Neural cell (in vitro differentiated cells): ENCODE results near the gene ADAMTS18. TPM values are rescaled to one million over a fixed set of nuclear protein-coding genes. Genes with fewer than 3 reads are reported as not detected.

Experiments used
- H2AFZ ChIP-seq: fragments of 200-600, 300-800 bp; sonication (generic), shearing (Covaris generic); 2 replicates; pipeline ENCODE4 v1.6.0; 2014; ENCODE audit warnings: low read depth, mild to moderate bottlenecking, antibody characterized with exemption, low read length, moderate library complexity
- H3F3A ChIP-seq: fragments of 200-600 bp; shearing (Covaris generic); 2 replicates; pipeline ENCODE4 v1.6.1; 2016; ENCODE audit warnings: mild to moderate bottlenecking, moderate library complexity, mixed read lengths, antibody characterized with exemption, low read length; ENCODE audit not compliant: insufficient read depth, poor library complexity, severe bottlenecking
- H3K27ac ChIP-seq: fragments of 200-600, 300-800 bp; sonication (generic), shearing (Covaris generic); 2 replicates; pipeline ENCODE4 v1.5.1; 2014; ENCODE audit warnings: mild to moderate bottlenecking, low read length, moderate library complexity
- H3K27me3 ChIP-seq: fragments of 300-800, 200-600 bp; sonication (generic), shearing (Covaris generic); 2 replicates; pipeline ENCODE4 v1.6.0; 2014; ENCODE audit warnings: mild to moderate bottlenecking, low read depth, low read length, moderate library complexity; ENCODE audit not compliant: insufficient read depth
- H3K36me3 ChIP-seq: fragments of 300-800, 200-600 bp; sonication (generic), shearing (Covaris generic); 2 replicates; pipeline ENCODE4 v1.5.1; 2014; ENCODE audit warnings: mild to moderate bottlenecking, antibody characterized with exemption, low read length, moderate library complexity; ENCODE audit not compliant: insufficient read depth
- H3K4me2 ChIP-seq: fragments of 300-800, 200-600 bp; sonication (generic), shearing (Covaris generic); 2 replicates; pipeline ENCODE4 v1.6.0; 2014; ENCODE audit warnings: mild to moderate bottlenecking, low read length
- H3K4me3 ChIP-seq: fragments of 300-800, 200-600 bp; sonication (generic), shearing (Covaris generic); 2 replicates; pipeline ENCODE4 v1.5.1; 2014; ENCODE audit warnings: mild to moderate bottlenecking, low read length, moderate library complexity
- H3K79me2 ChIP-seq: fragments of 200-600 bp; shearing (Covaris generic); replicated peaks from 2 replicates; pipeline ENCODE4 v1.6.0; 2014; ENCODE audit warnings: mild to moderate bottlenecking, low read length, moderate library complexity; ENCODE audit not compliant: insufficient read depth
- H3K9ac ChIP-seq: fragments of 300-800, 200-600 bp; sonication (generic), shearing (Covaris generic); 2 replicates; pipeline ENCODE4 v1.6.1; 2016; ENCODE audit warnings: mild to moderate bottlenecking, low read length, mixed read lengths
- H3K9me2 ChIP-seq: fragments of 200-600 bp; shearing (Covaris generic); 2 replicates; pipeline ENCODE4 v1.6.1; 2016; ENCODE audit warnings: mild to moderate bottlenecking, low read length, mixed read lengths; ENCODE audit not compliant: insufficient read depth
- H3K9me3 ChIP-seq: fragments of 200-600, 300-800 bp; sonication (generic), shearing (Covaris generic); 2 replicates; pipeline ENCODE4 v1.6.1; 2016; ENCODE audit warnings: mild to moderate bottlenecking, mixed run types, low read length, moderate library complexity, mixed read lengths
- H4K20me1 ChIP-seq: fragments of 200-600 bp; shearing (Covaris generic); 2 replicates; pipeline ENCODE4 v1.6.1; 2016; ENCODE audit warnings: mild to moderate bottlenecking, mixed run types; ENCODE audit not compliant: insufficient read depth
- CTCF ChIP-seq: fragments of 450-650 bp; IDR thresholded peaks from 2 replicates; pipeline ENCODE4 v1.5.1; 2014; ENCODE audit warnings: antibody characterized with exemption, mild to moderate bottlenecking, moderate library complexity; ENCODE audit not compliant: poor library complexity, severe bottlenecking
- EP300 ChIP-seq: fragments of 450-650 bp; conservative IDR thresholded peaks from 2 replicates; pipeline ENCODE4 v1.6.1; 2014; ENCODE audit warnings: antibody characterized with exemption, mild to moderate bottlenecking, moderate library complexity; ENCODE audit not compliant: poor library complexity, severe bottlenecking
- EZH2 ChIP-seq: fragments of 200-600, 300-800 bp; shearing (Covaris generic), sonication (generic); IDR thresholded peaks from 2 replicates; pipeline ENCODE4 v1.6.1; 2014; ENCODE audit warnings: antibody characterized with exemption, low read length, borderline replicate concordance, mild to moderate bottlenecking; ENCODE audit not compliant: insufficient read depth, poor library complexity, severe bottlenecking
- MXI1 ChIP-seq: fragments of 450-650 bp; conservative IDR thresholded peaks from 2 replicates; pipeline ENCODE4 v1.6.1; 2014; ENCODE audit warnings: antibody characterized with exemption, mild to moderate bottlenecking; ENCODE audit not compliant: poor library complexity, severe bottlenecking
- POLR2AphosphoS5 ChIP-seq: IDR thresholded peaks from 2 replicates; pipeline ENCODE4 v1.6.1; 2012
- RAD21 ChIP-seq: fragments of 450-650 bp; conservative IDR thresholded peaks from 2 replicates; pipeline ENCODE4 v1.6.1; 2014; ENCODE audit warnings: antibody characterized with exemption, mild to moderate bottlenecking, moderate library complexity
- REST ChIP-seq: IDR thresholded peaks from 2 replicates; pipeline ENCODE4 v1.6.1; 2012; ENCODE audit warnings: borderline replicate concordance
- SMC3 ChIP-seq: fragments of 450-650 bp; conservative IDR thresholded peaks from 2 replicates; pipeline ENCODE4 v1.6.1; 2014; ENCODE audit warnings: antibody characterized with exemption, mild to moderate bottlenecking, moderate library complexity; ENCODE audit not compliant: poor library complexity
- TAF1 ChIP-seq: IDR thresholded peaks from 2 replicates; pipeline ENCODE4 v1.6.1; 2012; ENCODE audit warnings: low read depth
- polyA plus RNA-seq: library from polyadenylated mRNA; depleted of rRNA; stranded (reverse); fragments of >200 nt; gene quantifications from 2 replicates; pipeline ENCODE4 v1.2.3, GENCODE V29; 2014

ADAMTS18 gene
- polyA plus RNA-seq, 1 donor from 2014 or later: 1.3 TPM

- Histone ChIP-seq H3K27ac (no peak overlapping the region), H3K27me3 (no peaks in the 10 kb centered on the region), H3K9me2 (no peaks in the 10 kb centered on the region), H3F3A (no peaks in the 10 kb centered on the region), H3K9ac (no peak overlapping the region), H4K20me1 (no peaks in the 10 kb centered on the region), H3K4me2 (no peak overlapping the region), H3K9me3 (no peaks in the 10 kb centered on the region), H3K36me3 (no peaks in the 10 kb centered on the region), H2AFZ (no peak overlapping the region), H3K4me3 (no peak overlapping the region), H3K79me2 (no peaks in the 10 kb centered on the region)
- TF ChIP-seq MXI1 (no peak), POLR2AphosphoS5 (no peak), SMC3 (no peak), RAD21 (no peak), EZH2 (no peak), REST (no peak)
Measured at GRCh38 chr16:77295896-77296295, 138.9 kb downstream of the ADAMTS18 start.

- H3K4me2 ChIP-seq: no peak overlapping the region
- TF ChIP-seq TAF1 (no peak), EZH2 (no peak), CTCF (no peak), POLR2AphosphoS5 (no peak)
Measured at GRCh38 chr16:77290451-77291115, 144.3 kb downstream of the ADAMTS18 start.

GRCh38 chr16:77289331-77289809 is 145.5 kb downstream of the ADAMTS18 start:
- Histone ChIP-seq H2AFZ (no peak overlapping the region), H3K79me2 (no peaks in the 10 kb centered on the region), H3K4me3 (no peak overlapping the region), H3K27me3 (no peaks in the 10 kb centered on the region), H3F3A (no peaks in the 10 kb centered on the region), H3K9me3 (no peaks in the 10 kb centered on the region), H3K36me3 (no peaks in the 10 kb centered on the region), H3K9me2 (no peaks in the 10 kb centered on the region), H3K4me2 (no peak overlapping the region), H4K20me1 (no peaks in the 10 kb centered on the region), H3K27ac (no peak overlapping the region), H3K9ac (no peak overlapping the region)
- no peak for TF ChIP-seq EZH2
- no peak for TF ChIP-seq EP300
- no peak for TF ChIP-seq POLR2AphosphoS5
- no peak for TF ChIP-seq SMC3
- no peak for TF ChIP-seq TAF1
- TF ChIP-seq REST: no peak
- TF ChIP-seq CTCF: no peak
- no peak for TF ChIP-seq RAD21
- TF ChIP-seq MXI1: no peak

More at GRCh38 chr16:77290451-77291115, 144.3 kb downstream of the ADAMTS18 start:
- Histone ChIP-seq H3K79me2 (no peaks in the 10 kb centered on the region), H3K9me3 (no peaks in the 10 kb centered on the region), H3K9ac (no peak overlapping the region), H3K36me3 (no peaks in the 10 kb centered on the region), H3K4me3 (no peak overlapping the region), H3K27me3 (no peaks in the 10 kb centered on the region), H4K20me1 (no peaks in the 10 kb centered on the region), H2AFZ (no peak overlapping the region), H3F3A (no peaks in the 10 kb centered on the region), H3K27ac (no peak overlapping the region), H3K9me2 (no peaks in the 10 kb centered on the region)
